ENCODE data around the gene MRM2. TPM values are rescaled to one million over a fixed set of nuclear protein-coding genes. Genes with fewer than 3 reads are reported as not detected.

Gene MRM2
- polyA plus RNA-seq, 10 donors, result 19.8 to 27.4 (median 23.4) TPM

DNA sequence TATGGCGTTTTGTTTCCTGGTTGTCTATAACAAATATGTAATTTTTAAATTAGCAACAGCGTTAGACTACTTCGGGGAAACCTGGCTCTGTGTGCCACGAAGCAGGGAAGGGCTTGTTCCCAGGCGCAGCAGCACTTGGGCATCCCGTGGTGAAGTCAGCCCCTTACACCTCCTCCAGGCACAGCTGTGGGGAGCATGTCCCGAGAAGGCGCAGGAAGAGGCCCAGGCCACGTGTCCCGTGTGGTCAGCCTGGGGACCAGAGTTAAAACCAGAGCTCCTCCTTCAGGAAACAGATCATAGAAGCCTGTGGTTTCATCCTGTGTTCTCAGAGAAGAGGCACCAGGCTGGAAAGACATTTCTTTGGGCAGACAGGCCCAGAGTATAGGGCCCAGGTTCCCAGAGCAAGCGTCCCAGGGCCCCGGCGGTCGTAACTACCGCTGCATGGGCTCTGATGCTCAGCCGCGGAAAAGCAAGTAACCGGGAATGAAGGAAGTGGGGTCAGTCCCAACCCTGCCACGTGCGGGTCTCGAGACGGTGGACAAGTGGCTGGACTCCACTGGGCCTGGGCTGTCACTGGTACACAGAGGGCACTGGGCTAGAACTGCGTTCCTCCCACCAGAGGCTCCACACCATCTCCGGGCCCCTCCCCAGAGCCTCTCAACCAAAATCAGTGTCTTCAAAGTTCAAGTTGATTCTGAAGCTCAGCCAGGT is 7.1 kb upstream of the MRM2 start:
- peak; percentile 88 to 94 (median 90) for DNase-seq

DNA sequence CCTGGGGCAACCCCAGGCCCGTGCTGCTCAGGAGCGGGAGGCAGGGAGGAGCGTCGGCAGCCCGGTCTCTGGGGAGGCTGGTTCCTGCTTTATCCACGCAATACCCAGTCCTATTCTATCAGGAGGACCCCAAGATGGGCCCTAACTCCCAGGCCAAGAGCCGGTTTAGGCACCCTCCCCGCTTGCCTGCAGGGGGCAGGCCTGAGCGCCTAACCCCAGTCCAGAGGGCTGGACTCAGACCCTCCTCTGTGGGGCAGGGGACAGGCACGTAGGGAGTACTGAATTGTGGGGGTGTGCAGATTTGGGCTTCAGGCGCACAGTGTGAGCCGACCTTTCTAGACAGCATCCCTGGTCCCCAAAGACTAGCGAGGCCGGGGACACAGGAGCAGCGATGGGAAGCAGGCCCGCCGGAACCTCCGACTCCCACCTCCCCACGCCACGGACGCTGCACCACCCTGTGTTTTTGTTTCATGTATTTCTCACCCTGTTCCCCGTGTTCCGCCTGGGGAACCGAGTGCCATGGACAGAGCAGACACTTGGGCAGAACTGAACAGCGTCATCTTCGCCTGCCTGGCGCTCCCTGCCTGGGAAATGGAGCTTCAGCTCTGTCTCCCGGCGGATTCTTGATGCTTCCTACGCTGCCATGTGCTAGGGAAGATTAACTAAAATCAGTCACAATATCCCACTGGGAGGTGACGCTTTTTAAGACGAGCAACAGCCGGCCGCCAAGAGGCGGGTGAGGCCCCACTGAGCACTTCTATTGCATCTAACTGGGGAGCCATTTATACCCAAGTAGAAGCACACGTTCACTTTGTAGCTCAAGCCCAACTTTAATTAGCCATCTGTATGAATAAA is 5.4 kb upstream of the MRM2 start:
- DNase-seq, result peak in 1 of 3 donors; percentile 61

GRCh38 chr7:2245883-2246675 is 4.1 kb upstream of the MRM2 start:
- peak in 2 of 3 donors; percentile 61 to 79 for DNase-seq

- no peak for DNase-seq
Observed at GRCh38 chr7:2244404-2244995, 2.5 kb upstream of the MRM2 start.

- no peak for DNase-seq
Observed at GRCh38 chr7:2243458-2243857, 1.5 kb upstream of the MRM2 start.

GRCh38 chr7:2242541-2243429 is 780 bp upstream of the MRM2 start:
- no peak for DNase-seq

GRCh38 chr7:2239242-2239641 is 2.8 kb downstream of the MRM2 start:
- DNase-seq, result no peak

GRCh38 chr7:2237109-2237602 is 4.8 kb downstream of the MRM2 start:
- DNase-seq, result peak in 1 of 3 donors; percentile 45

DNA sequence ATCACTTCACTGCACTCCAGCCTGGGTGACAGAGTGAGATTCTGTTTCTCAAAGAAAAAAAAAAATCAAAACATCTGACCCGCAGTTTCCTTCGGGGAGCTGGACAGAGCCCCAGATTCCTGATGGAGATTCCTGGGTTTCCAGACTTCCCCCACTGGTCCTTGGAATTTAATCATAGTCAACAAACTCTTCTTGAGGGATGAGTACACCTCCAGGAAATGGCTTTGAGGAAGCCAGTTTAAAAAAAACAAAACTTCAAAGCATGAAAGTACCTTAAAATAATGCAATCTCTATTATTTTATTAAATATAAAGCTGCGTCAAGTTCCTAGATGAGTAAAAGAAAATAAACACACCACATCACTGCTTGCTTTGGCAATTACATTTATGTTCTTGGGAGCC is 8.1 kb downstream of the MRM2 start:
- DNase-seq, result no peak

DNA sequence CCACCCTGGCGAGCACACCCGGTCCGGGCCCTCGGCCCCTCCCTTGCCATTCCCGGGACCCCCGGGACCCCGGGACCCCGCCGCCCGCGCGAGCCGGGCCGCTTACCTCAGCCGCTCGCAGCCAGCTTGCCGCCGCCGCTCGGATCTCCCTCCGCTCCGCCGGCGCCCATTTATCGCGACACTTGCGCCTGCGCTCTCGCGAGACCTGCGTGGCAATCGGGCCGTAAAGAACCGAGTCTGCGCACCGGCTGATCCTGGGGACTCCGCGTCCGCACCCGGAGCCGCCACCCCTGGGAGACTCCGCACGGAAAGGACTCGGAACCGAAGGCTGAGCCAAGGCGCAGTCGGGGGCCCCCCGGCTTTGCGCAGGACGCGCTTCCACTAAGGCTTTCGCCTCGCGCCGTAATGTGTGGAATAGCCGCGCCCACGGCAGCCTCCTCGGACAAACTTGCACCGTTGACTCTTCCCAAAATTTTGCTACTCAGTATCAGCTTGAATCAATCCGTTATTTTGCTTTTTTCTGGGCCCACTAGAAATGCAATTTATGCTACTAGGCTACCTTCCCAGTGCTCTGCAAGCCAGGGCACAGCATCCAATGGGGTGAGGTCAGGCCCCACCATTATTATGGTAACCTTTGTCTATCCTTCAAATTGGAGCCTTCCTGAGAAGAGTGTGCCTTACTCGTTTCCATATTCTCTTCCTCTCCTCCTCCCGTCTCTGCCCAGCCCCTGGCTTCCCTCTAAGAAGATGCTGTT is 9.1 kb downstream of the MRM2 start, which contains the start of gene MAD1L1:
Gene MAD1L1 (minus strand): TSS at position 180 of the 755 bp plus-strand sequence. CDS start 2,812 bp downstream, outside the sequence.
- peak; percentile 90 to 97 (median 94) for DNase-seq

- peak in 1 of 3 donors; percentile 67 for DNase-seq
Observed at GRCh38 chr7:2231992-2232765, 9.8 kb downstream of the MRM2 start.

DNA sequence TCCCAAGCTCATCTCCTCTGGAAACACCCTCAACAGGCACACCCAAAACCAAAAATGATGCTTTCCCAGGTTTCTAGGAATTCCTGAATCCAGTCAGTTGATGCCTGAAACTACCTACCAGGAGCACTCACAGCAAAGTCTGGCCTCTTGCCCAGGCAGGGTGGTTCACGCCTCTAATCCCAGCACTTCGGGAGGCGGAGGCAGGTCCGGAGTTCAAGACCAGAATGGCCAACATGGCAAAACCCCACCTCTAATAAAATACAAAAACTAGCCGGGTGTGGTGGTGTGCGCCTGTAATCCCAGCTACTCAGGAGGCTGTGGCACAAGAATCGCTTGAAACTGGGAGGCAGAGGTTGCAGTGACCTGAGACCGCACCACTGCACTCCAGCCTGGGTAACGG is 11.1 kb downstream of the MRM2 start:
- DNase-seq, result no peak

DNA sequence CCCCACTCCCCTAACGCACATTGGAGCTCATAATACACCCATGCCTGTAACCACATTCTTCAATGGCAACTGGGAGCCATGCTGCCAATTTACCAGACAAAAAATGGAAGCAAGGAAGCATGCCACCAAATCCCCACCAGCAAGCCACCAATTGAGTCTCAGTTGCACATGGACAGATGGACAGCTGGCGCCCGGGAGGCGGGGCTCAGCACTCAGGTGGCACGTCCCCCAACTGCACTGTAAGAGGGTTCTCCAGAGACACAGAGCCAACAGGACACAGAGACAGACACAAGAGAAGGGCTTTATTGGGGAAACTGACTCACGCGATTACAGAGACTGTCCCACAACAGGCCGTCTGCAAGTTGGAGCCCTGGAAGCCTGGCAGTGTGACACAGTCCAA is 11.8 kb downstream of the MRM2 start:
- no peak for DNase-seq

DNA sequence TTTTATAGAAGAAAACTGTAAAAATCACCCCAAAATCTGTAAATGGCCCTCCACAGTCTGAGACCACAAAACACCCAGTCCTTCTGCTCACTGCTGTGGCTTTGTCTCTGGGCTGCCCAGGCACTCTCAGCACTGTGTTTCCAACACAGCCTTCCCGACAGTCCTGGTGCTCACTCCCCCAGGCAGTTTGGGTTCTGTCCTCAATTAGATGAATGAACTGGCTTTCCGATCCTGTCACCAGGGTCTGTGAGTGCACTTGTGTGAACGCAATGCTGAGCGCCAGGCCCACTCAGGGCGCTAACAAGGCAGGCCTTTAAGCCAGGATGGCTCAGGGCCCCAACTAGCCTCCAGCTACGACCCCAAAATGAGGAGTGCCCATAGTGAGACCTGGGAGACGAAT is 12.5 kb downstream of the MRM2 start:
- DNase-seq, result no peak

- DNase-seq, result no peak
Observed at GRCh38 chr7:2228921-2229320, 13.1 kb downstream of the MRM2 start.

DNA sequence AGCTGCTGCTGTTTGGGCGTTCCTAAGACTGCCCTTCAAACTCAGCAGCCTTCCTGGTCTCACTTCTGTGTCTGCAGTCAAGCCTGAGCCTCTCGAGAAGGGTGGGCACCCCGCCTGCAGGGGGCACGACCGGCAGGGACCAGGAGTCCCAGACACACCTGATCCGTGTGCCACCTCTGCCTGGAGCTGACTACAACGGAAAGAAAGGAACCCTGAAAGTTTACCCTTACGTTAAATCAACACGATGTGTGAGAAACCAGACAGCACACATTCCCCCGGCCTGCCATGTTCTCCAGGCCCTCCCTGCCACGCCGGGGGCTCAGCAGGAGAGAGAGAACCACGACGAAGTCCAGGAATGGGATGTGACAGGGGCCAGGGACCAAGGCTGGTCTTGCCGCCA is 14.3 kb downstream of the MRM2 start:
- DNase-seq, result no peak

DNA sequence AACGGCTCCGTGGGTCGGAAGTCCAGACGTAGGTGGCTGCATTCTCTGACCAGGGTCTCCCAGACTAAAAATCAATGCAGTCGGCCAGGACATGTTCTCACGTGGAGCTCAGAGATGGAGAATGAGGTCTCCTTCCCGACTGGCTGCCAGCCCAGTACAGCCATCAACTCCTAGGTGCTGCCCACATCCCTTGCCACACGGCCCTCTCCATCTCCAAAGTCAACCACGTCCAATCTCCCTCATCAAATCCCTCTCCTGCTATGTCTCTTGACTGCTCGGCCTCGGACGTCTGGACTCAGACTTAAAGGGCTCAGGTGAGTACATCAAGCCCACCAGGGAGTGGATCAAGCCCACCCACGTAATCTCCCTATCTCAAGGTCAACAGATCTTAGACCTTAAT is 16.2 kb downstream of the MRM2 start:
- DNase-seq, result no peak

DNA sequence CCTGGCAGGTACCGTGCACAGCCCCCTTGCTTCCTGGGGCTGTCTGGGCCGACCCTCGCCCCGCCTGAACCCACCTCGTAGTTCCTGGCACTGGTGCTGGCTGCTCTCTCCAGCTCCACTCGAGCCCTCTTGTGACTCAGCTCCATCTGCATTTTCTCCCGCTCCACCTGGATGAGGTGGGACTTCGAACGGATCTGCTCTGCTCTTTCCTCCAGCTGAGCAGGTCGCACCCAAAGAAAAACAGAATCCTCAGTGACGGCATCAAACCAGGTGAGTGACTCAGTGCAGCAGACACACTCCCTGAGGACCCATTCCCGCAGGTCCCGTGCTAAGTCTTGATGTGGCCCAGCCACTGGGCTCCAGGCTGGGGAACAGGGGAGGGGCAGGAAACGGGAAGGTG is 16.7 kb downstream of the MRM2 start:
- DNase-seq, result no peak

GRCh38 chr7:2224934-2225333 is 17.1 kb downstream of the MRM2 start:
- DNase-seq, result no peak

Measured in muscle of back (tissue), 11 donors.